Vagina (tissue), 2 donors: ENCODE data around the gene CEP104. TPM values are rescaled to one million over a fixed set of nuclear protein-coding genes. Genes with fewer than 3 reads are reported as not detected.

Source experiments
- DNase-seq, 2 donors: peaks; one replicate each; pipeline ENCODE4 v3.0.0-alpha.2; 2017; ENCODE audit errors: extremely low spot score in 2 of 2
- H3K27ac ChIP-seq: fragments of 200-600 bp; sonication (generic); one replicate; pipeline ENCODE4 v1.5.1; 2019
- H3K27me3 ChIP-seq: fragments of 200-600 bp; sonication (generic); one replicate; pipeline ENCODE4 v1.5.1; 2019
- H3K36me3 ChIP-seq, 2 donors: fragments of 200-600 bp; sonication (generic); one replicate each; pipeline ENCODE4 v1.5.1; 2017 to 2019
- H3K4me1 ChIP-seq: fragments of 200-600 bp; sonication (generic); one replicate; pipeline ENCODE4 v1.5.1; 2019
- H3K4me3 ChIP-seq, 2 donors: fragments of 200-600 bp; sonication (generic); 1 replicate in 1 of 2; 2 replicates in 1 of 2; pipeline ENCODE4 v1.5.1; 2016 to 2019
- H3K9me3 ChIP-seq: fragments of 200-600 bp; sonication (generic); one replicate; pipeline ENCODE4 v1.5.1; 2019
- POLR2A ChIP-seq, 2 donors: fragments of 450-650 bp; IDR thresholded peaks; one replicate each; pipeline ENCODE4 v1.6.1; 2017; ENCODE audit warnings: antibody characterized with exemption in 2 of 2, mild to moderate bottlenecking in 2 of 2, moderate library complexity in 2 of 2
- POLR2AphosphoS5 ChIP-seq, 2 donors: sonication (generic); formaldehyde crosslinking; IDR thresholded peaks; one replicate each; pipeline ENCODE4 v1.9.0; 2017; ENCODE audit warnings: antibody characterized with exemption in 2 of 2, mild to moderate bottlenecking in 2 of 2, low read depth in 1 of 2; ENCODE audit not compliant: insufficient read depth in 1 of 2
- intact Hi-C: fragments of 100-400 bp; cut with DNase I; formaldehyde crosslinking; loops from one replicate; pipeline ENCODE4 v1.15.1; 2023
- total RNA-seq: library from RNA; depleted of rRNA; stranded (reverse); fragments of >200 nt; gene quantifications from one replicate; pipeline ENCODE4 v1.2.3, GENCODE V29; 2016
- TF ChIP-seq, protein P1 (sequence below), 3 experiments: fragments of 450-650 bp in 2 of 3; fragments of 200-600 bp in 1 of 3; sonication (generic) in 1 of 3; IDR thresholded peaks; one replicate each; pipeline ENCODE4 v1.5.1; 2017 to 2019; ENCODE audit warnings: antibody characterized with exemption in 3 of 3, mild to moderate bottlenecking in 2 of 3, moderate library complexity in 2 of 3

The CEP104 gene
- total RNA-seq, 1 donor from 2014 or later = 62.9 TPM

DNA sequence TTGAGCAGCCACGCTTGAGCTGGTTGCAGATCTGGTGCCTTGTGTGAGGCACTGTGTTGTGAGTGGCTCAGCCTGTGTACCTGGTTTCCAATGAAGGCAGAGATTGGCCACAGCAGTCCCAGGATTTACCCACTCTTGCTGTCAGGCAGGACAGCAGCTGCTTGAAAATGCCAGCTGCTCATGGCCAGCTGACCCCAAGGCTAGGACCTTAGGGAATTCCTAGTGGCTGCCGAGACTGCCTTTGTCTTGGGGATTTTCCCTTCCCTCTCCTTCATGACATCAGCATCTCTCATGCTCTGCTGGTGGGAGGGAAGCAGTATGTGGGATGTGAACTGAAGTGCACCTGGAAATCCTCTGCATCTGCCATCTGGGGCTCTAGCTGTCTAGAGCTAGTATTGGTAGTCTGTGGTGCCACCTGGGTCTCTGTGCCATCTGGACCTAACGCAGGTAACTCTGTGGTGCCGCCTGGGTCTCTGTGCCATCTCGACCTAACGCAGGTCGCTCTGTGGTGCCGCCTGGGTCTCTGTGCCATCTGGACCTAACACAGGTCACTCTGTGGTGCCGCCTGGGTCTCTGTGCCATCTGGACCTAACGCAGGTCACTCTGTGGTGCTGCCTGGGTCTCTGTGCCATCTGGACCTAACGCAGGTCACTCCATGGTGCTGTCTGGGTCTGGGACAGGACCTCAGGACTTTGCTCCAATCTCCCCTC is 56.9 kb downstream of the CEP104 start:
- H3K27ac ChIP-seq = no peak overlapping the region
- H3K4me1 ChIP-seq = peaks cover 17% of the 10 kb centered on the region
- no peaks in the 10 kb centered on the region for H3K9me3 ChIP-seq
- H3K36me3 ChIP-seq = no peaks in the 10 kb centered on the region
- H3K27me3 ChIP-seq = no peaks in the 10 kb centered on the region
- no peak for DNase-seq
- intact Hi-C loops = no loop called here
- no peak overlapping the region for H3K4me3 ChIP-seq
- TF ChIP-seq, protein P1, sequence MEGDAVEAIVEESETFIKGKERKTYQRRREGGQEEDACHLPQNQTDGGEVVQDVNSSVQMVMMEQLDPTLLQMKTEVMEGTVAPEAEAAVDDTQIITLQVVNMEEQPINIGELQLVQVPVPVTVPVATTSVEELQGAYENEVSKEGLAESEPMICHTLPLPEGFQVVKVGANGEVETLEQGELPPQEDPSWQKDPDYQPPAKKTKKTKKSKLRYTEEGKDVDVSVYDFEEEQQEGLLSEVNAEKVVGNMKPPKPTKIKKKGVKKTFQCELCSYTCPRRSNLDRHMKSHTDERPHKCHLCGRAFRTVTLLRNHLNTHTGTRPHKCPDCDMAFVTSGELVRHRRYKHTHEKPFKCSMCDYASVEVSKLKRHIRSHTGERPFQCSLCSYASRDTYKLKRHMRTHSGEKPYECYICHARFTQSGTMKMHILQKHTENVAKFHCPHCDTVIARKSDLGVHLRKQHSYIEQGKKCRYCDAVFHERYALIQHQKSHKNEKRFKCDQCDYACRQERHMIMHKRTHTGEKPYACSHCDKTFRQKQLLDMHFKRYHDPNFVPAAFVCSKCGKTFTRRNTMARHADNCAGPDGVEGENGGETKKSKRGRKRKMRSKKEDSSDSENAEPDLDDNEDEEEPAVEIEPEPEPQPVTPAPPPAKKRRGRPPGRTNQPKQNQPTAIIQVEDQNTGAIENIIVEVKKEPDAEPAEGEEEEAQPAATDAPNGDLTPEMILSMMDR (IDR thresholded peaks at IDR 0.05) = no peak
- no peak for TF ChIP-seq POLR2A (IDR thresholded peaks at IDR 0.05)
- no peak for TF ChIP-seq POLR2AphosphoS5 (IDR thresholded peaks at IDR 0.05; ENCODE audit: insufficient read depth in 1 of 2, low read depth in 1 of 2)

DNA sequence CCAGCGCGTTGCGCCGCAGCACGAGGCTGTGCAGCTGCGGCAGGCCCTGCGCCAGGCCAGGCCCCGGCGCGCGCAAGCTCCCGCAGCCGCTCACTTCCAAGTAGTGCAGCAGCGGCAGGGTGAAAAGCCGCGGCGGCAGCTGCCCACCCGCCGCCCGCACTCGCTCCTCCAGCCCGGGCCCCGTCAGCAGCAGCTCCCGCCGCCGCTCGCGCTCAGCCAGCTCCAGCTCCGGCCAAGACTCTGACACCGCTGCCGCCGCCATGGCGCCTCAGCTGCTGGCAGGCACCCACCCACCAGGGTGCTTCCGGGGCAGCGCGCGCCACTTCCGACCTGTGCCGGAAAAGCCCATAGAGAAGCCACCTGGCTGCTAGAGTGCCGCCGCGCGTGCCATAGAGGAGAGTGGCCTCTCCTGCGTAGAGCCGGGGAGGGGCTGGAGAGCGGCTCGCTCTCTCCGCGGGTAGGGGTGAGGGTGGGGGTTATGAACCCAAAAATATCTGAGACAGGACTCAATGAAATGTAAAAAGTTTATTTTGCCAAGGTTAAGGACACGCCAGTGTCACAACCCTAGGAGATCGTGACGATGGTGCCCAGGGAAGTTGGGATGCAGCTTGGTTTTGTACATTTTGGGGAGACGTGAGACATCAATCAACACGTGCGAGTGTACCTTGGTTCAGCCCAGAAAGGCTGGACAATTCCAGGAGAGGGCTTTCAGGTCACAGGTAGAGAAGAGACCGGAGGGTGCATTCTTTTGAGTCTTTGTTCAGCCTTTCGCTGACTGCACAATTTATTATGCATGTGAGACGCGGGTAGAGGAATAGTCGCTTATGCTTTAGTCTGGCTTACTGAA is 60.6 kb downstream of the CEP104 start, which contains the start of gene LRRC47:
LRRC47 (minus strand) TSS at position 284 of the 847 bp plus-strand sequence; CDS start at position 262, 22 bp downstream.
- peak within 1 kb of the TSS; percentile 76 to 79 for H3K4me3 ChIP-seq
- no peaks in the 10 kb centered on the region for H3K27me3 ChIP-seq
- no peaks in the 10 kb centered on the region for H3K9me3 ChIP-seq
- intact Hi-C loops = no loop called here
- peaks cover 43% of the 10 kb centered on the region for H3K4me1 ChIP-seq
- no peak for DNase-seq
- no peaks in the 10 kb centered on the region for H3K36me3 ChIP-seq
- TF ChIP-seq POLR2A (IDR thresholded peaks at IDR 0.05) = peak in 1 of 2 donors; percentile 13
- peak; percentile 82 to 93 for TF ChIP-seq POLR2AphosphoS5 (IDR thresholded peaks at IDR 0.05; ENCODE audit: insufficient read depth in 1 of 2, low read depth in 1 of 2)
- TF ChIP-seq, protein P1 (IDR thresholded peaks at IDR 0.05) = peak in 1 of 3 experiments; percentile 41
- peak within 1 kb of the TSS; percentile 30 for H3K27ac ChIP-seq

DNA sequence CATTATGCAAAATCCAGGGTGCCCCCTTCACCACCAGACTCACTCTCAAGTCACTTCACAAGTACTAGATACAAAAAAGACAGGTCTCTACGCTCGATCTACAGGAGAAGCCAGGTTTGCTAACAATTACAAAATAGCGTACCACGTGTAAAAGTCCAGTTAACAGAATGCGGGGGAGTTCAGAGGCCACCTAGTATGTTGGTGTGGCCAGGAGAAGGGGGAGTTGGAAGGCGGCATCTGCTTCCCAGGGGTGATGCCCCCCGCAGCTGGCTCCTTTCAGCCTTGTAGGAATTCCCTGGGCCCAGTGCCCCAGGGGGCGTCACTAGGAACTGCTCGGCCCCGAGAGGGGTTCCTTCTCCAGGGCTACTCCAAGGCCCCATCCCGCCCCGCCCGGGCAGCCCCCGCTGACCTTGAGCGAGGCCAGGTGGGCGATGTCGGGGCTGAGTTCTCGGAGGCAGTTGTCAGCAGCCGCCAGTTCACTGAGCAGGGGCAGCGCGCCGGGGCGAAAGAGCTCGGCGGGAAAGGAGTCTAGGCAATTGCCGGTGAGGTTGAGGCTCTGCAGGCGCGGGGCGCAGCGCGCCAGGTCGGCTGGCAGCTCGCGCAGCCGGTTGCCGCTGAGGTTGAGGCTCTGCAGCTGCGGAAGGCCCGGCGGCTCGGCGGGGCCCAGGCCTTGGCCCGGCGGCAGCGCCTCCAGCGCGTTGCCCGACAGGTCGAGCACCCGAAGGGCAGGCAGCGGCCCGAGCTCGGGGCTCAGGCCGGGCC is 61.4 kb downstream of the CEP104 start:
- H3K27ac ChIP-seq = no peak overlapping the region
- H3K4me1 ChIP-seq = peaks cover 47% of the 10 kb centered on the region
- H3K9me3 ChIP-seq = no peaks in the 10 kb centered on the region
- intact Hi-C loops = no loop called here
- no peak for DNase-seq
- no peaks in the 10 kb centered on the region for H3K27me3 ChIP-seq
- H3K4me3 ChIP-seq = peak overlapping the region; percentile 76 to 79
- TF ChIP-seq POLR2AphosphoS5 (IDR thresholded peaks at IDR 0.05; ENCODE audit: insufficient read depth in 1 of 2, low read depth in 1 of 2) (no peak), POLR2A (IDR thresholded peaks at IDR 0.05) (no peak)
- TF ChIP-seq, protein P1 (IDR thresholded peaks at IDR 0.05) = no peak
- no peaks in the 10 kb centered on the region for H3K36me3 ChIP-seq

DNA sequence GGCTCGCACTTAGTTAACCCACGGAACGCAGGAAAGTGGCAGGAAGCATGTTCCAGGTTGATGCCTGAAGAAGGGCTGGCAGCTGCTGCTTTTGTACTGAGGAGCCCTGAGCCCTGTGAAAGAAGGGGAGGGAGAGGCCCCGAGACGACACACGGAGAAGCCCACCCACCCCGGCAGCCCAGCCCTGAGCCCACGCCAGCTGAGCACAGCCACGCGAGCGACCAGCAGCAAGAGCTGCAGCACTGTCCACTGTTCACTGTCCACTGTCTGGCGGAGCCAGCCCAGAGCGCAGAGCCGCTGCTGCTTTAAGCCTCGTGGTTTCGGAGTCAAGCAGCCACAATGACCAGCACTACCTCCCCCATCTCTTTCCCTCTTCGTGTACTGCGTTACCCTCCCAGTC is 66.1 kb downstream of the CEP104 start:
- no peaks in the 10 kb centered on the region for H3K9me3 ChIP-seq
- no peak overlapping the region for H3K27ac ChIP-seq
- intact Hi-C loops = no loop called here
- H3K4me3 ChIP-seq = no peak overlapping the region
- TF ChIP-seq POLR2A (IDR thresholded peaks at IDR 0.05) (no peak), POLR2AphosphoS5 (IDR thresholded peaks at IDR 0.05; ENCODE audit: insufficient read depth in 1 of 2, low read depth in 1 of 2) (no peak)
- TF ChIP-seq, protein P1 (IDR thresholded peaks at IDR 0.05) = no peak
- H3K36me3 ChIP-seq = peaks cover 0 to 6% of the 10 kb centered on the region in 2 donors
- H3K4me1 ChIP-seq = peaks cover 56% of the 10 kb centered on the region
- DNase-seq = no peak
- no peaks in the 10 kb centered on the region for H3K27me3 ChIP-seq
